RWPE1 (cell line): ENCODE data around the gene KIF23.

ENCODE experiments used
- CTCF ChIA-PET: fragments of 350-600 bp; sonication (Branson Sonifier 250); formaldehyde crosslinking; extraction: SDS; loops from one replicate; lab custom pipeline; 2021; lab: Yijun Ruan, JAX
- POLR2A ChIA-PET: fragments of 400-600 bp; formaldehyde crosslinking; extraction: SDS; loops from one replicate; lab custom pipeline; 2020; ENCODE audit warnings: antibody characterized with exemption; ENCODE audit not compliant: low non-redundant PET; lab: Yijun Ruan, JAX
- DNase-seq: peaks from one replicate; pipeline ENCODE4 v3.0.0; 2012; ENCODE audit warnings: low spot score
- H3K27ac ChIP-seq: fragments of 450-650 bp; 2 replicates; pipeline ENCODE4 v1.5.1; 2017
- TF ChIP-seq, protein P1 (sequence below): fragments of 450-650 bp; conservative IDR thresholded peaks from 2 replicates; pipeline ENCODE4 v1.5.1; 2017; ENCODE audit warnings: low read depth, mild to moderate bottlenecking

The KIF23 gene

DNA sequence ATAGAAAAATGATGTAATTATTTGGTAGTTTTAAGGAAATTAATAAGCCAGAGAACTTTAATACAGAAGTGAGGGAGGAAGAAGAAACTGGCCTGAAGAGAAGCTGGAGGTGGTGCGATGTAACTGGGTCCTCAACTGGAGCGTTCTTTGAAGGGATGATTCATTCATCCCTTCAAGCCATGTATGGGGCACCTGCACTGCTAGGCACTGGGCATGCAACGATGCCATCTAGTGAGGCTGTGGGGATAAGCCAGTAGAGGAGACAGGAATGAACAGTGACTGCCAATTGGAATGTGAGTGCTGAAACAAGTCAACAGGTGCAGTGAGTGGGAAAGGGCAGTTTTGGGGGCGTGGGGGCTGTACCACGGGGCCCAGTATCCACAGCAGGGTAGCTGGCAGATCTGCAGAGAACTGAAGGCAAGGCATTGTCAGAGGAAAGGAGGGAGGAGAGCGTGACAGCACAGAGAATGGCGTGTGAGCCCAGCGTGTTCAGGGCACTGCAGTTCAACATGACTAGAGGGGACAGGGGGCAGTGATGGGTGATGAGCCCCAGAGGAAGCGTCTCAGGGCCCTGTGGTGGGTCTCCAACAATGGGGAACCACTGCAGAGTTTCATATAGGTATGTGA lies 3.8 kb upstream of the KIF23 start:
- CTCF ChIA-PET, result interaction anchor here (0.6 to 1.8 kb wide), 8 partner anchors 11 to 753 kb away, joined by 3 to 10 read pairs (median 4); no protein-coding TSS in a partner anchor
- POLR2A ChIA-PET, result no interaction called here
- peak; percentile 91 for DNase-seq
- TF ChIP-seq, protein P1, sequence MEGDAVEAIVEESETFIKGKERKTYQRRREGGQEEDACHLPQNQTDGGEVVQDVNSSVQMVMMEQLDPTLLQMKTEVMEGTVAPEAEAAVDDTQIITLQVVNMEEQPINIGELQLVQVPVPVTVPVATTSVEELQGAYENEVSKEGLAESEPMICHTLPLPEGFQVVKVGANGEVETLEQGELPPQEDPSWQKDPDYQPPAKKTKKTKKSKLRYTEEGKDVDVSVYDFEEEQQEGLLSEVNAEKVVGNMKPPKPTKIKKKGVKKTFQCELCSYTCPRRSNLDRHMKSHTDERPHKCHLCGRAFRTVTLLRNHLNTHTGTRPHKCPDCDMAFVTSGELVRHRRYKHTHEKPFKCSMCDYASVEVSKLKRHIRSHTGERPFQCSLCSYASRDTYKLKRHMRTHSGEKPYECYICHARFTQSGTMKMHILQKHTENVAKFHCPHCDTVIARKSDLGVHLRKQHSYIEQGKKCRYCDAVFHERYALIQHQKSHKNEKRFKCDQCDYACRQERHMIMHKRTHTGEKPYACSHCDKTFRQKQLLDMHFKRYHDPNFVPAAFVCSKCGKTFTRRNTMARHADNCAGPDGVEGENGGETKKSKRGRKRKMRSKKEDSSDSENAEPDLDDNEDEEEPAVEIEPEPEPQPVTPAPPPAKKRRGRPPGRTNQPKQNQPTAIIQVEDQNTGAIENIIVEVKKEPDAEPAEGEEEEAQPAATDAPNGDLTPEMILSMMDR, result peak; percentile 81
- no peak overlapping the region for H3K27ac ChIP-seq

GRCh38 chr15:69412274-69412673 lies 1.9 kb upstream of the KIF23 start:
- TF ChIP-seq, protein P1, result no peak
- H3K27ac ChIP-seq, result no peak overlapping the region
- CTCF ChIA-PET, result interaction anchor here (0.6 to 0.8 kb wide), 3 partner anchors 24 to 460 kb away, joined by 3 read pairs; no protein-coding TSS in a partner anchor
- POLR2A ChIA-PET, result no interaction called here
- DNase-seq, result no peak

GRCh38 chr15:69412701-69413100 lies 1.4 kb upstream of the KIF23 start:
- no peak for DNase-seq
- POLR2A ChIA-PET, result no interaction called here
- CTCF ChIA-PET, result interaction anchor here (0.6 to 0.8 kb wide), 3 partner anchors 24 to 460 kb away, joined by 3 read pairs; no protein-coding TSS in a partner anchor
- TF ChIP-seq, protein P1, result no peak
- no peak overlapping the region for H3K27ac ChIP-seq

- TF ChIP-seq, protein P1, result no peak
- CTCF ChIA-PET, result interaction anchor here (0.6 to 0.7 kb wide), 3 partner anchors 10 to 213 kb away, joined by 3 to 5 read pairs (median 3); no protein-coding TSS in a partner anchor
- peak; percentile 86 for DNase-seq
Measured at GRCh38 chr15:69414701-69415167, 585 bp downstream of the KIF23 start.

GRCh38 chr15:69415381-69415780 lies 1.2 kb downstream of the KIF23 start:
- no peak overlapping the region for H3K27ac ChIP-seq
- TF ChIP-seq, protein P1, result no peak
- no peak for DNase-seq
- ChIA-PET CTCF (interaction anchor here (0.6 kb wide), 2 partner anchors 16 to 725 kb away, joined by 5 read pairs; no protein-coding TSS in a partner anchor), POLR2A (no interaction called here)

More at GRCh38 chr15:69414701-69415167, 585 bp downstream of the KIF23 start:
- H3K27ac ChIP-seq, result peak overlapping the region; percentile 95
- POLR2A ChIA-PET, result interaction anchor here (1.4 kb wide), 1 partner anchor 38 kb away, joined by 5 read pairs; the partner anchor contains the start of gene RPLP1

- TF ChIP-seq, protein P1, result no peak
- ChIA-PET POLR2A (no interaction called here), CTCF (no interaction called here)
- DNase-seq, result no peak
- no peak overlapping the region for H3K27ac ChIP-seq
Measured at GRCh38 chr15:69417581-69417980, 3.4 kb downstream of the KIF23 start.
